ENCODE data around the gene IGFN1.

Gene IGFN1

DNA sequence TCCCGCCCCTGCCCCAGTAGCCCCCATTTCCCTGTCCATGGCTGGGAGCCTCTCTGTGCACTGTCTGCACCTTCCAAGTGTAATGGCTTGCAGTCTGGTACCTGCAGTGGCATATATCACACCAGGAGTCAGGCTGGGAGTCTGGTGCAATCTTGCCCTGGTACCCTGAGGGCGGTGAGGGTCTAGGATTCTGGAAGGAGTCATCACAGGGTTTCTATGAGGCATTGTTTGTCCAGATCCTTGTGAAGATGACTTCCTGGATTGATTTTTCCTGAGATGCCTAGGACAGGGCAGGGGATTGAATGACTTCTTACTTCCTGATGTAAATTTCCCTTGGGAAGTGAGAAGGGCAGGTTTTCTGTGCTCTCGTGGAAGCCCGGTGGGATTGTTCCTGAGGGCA, 86.8 kb downstream of the IGFN1 start:
- Mint-ChIP-seq H3K27me3 (ENCODE audit: low read depth, poor library complexity) (peaks cover 46% of the 10 kb centered on the region), H3K4me1 (peaks cover 17% of the 10 kb centered on the region), H3K36me3 (ENCODE audit: low read depth) (no peaks in the 10 kb centered on the region), H3K9me3 (no peaks in the 10 kb centered on the region), H3K4me3 (no peak overlapping the region), H3K27ac (no peak overlapping the region)
- DNase-seq = no peak
- TF ChIP-seq, protein P1, sequence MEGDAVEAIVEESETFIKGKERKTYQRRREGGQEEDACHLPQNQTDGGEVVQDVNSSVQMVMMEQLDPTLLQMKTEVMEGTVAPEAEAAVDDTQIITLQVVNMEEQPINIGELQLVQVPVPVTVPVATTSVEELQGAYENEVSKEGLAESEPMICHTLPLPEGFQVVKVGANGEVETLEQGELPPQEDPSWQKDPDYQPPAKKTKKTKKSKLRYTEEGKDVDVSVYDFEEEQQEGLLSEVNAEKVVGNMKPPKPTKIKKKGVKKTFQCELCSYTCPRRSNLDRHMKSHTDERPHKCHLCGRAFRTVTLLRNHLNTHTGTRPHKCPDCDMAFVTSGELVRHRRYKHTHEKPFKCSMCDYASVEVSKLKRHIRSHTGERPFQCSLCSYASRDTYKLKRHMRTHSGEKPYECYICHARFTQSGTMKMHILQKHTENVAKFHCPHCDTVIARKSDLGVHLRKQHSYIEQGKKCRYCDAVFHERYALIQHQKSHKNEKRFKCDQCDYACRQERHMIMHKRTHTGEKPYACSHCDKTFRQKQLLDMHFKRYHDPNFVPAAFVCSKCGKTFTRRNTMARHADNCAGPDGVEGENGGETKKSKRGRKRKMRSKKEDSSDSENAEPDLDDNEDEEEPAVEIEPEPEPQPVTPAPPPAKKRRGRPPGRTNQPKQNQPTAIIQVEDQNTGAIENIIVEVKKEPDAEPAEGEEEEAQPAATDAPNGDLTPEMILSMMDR (IDR thresholded peaks at IDR 0.05) = no peak
